T-cell (primary cell): ENCODE data around the gene TMEM18. TPM values are rescaled to one million over a fixed set of nuclear protein-coding genes. Genes with fewer than 3 reads are reported as not detected.
"Not testable (repeated sequence)": the region's sequence is repeated elsewhere in the genome, so short reads cannot be mapped to it uniquely, and the experiment has no call there.

Experiments
- ATAC-seq, 4 experiments: fragments of 200-7000 bp in 3 of 4; fragments of 150-1000 bp in 1 of 4; cut with Tn5 transposase; replicated peaks in 1 of 4; 1 replicate in 3 of 4; 2 replicates in 1 of 4; pipeline ENCODE4 v1.10.0; 2021; ENCODE audit warnings: moderate library complexity in 3 of 4, mild to moderate bottlenecking in 2 of 4, moderate number of reproducible peaks in 1 of 4
- CTCF ChIA-PET, 2 donors: fragments of 300-600 bp; sonication (Branson Sonifier 250); formaldehyde crosslinking; loops; one replicate each; lab custom pipeline; 2022; ENCODE audit warnings: antibody characterized with exemption in 2 of 2; lab: Charles Lee
- POLR2A ChIA-PET, 2 donors: fragments of 300-600 bp; sonication (Branson Sonifier 250); formaldehyde crosslinking; loops; one replicate each; lab custom pipeline; 2022; ENCODE audit warnings: antibody characterized with exemption in 2 of 2; lab: Charles Lee
- DNase-seq, 35 experiments: peaks; one replicate each; pipeline versions ENCODE4 v3.0.0 to v3.0.0-alpha.2; 2013 to 2023
- H3K27ac ChIP-seq: one replicate; pipeline ENCODE4 v1.5.1; 2013; ENCODE audit warnings: low read length
- H3K27me3 ChIP-seq, 2 experiments: replicated peaks in 1 of 2; 1 replicate in 1 of 2; 2 replicates in 1 of 2; pipeline versions ENCODE4 v1.6.1 to v1.7.0; 2013; ENCODE audit warnings: low read length in 1 of 2, mixed read lengths in 1 of 2; ENCODE audit not compliant: control insufficient read depth in 2 of 2, insufficient read depth in 2 of 2; ENCODE audit errors: extremely low read depth in 1 of 2
- H3K36me3 ChIP-seq, 2 donors: 1 replicate in 1 of 2; 2 replicates in 1 of 2; pipeline versions ENCODE4 v1.6.1 to v1.7.0; 2013; ENCODE audit warnings: low read length in 1 of 2; ENCODE audit not compliant: control insufficient read depth in 2 of 2, insufficient read depth in 1 of 2; ENCODE audit errors: extremely low read depth in 1 of 2
- H3K4me1 ChIP-seq, 2 experiments: 1 replicate in 1 of 2; 2 replicates in 1 of 2; pipeline versions ENCODE4 v1.6.1 to v1.7.0; 2013; ENCODE audit warnings: low read length in 2 of 2, mixed read lengths in 1 of 2; ENCODE audit not compliant: insufficient read depth in 2 of 2, control insufficient read depth in 1 of 2; ENCODE audit errors: extremely low read depth in 1 of 2
- H3K4me3 ChIP-seq, 2 donors: 1 replicate in 1 of 2; 2 replicates in 1 of 2; pipeline versions ENCODE4 v1.5.1 to v1.7.0; 2013; ENCODE audit warnings: mild to moderate bottlenecking in 2 of 2, low read length in 1 of 2, moderate library complexity in 1 of 2; ENCODE audit not compliant: control insufficient read depth in 1 of 2; ENCODE audit errors: extremely low read depth in 1 of 2
- H3K9me3 ChIP-seq: 2 replicates; pipeline ENCODE4 v1.7.0; 2013
- H3K27ac Mint-ChIP-seq, 2 donors: one replicate each; pipeline ENCODE4 v1.8.0; 2020 to 2021; ENCODE audit warnings: mild to moderate bottlenecking in 2 of 2, mixed read lengths in 2 of 2
- H3K27me3 Mint-ChIP-seq, 2 donors: one replicate each; pipeline ENCODE4 v1.8.0; 2021 to 2022; ENCODE audit warnings: mixed read lengths in 2 of 2
- H3K36me3 Mint-ChIP-seq: one replicate; pipeline ENCODE4 v1.8.0; 2021; ENCODE audit warnings: mixed read lengths
- H3K4me1 Mint-ChIP-seq, 3 donors: one replicate each; pipeline ENCODE4 v1.8.0; 2020 to 2022; ENCODE audit warnings: mixed read lengths in 3 of 3, mild to moderate bottlenecking in 1 of 3
- H3K4me3 Mint-ChIP-seq, 3 donors: one replicate each; pipeline ENCODE4 v1.8.0; 2020 to 2022; ENCODE audit warnings: mild to moderate bottlenecking in 3 of 3, mixed read lengths in 3 of 3, moderate library complexity in 3 of 3
- H3K9me3 Mint-ChIP-seq, 3 donors: one replicate each; pipeline ENCODE4 v1.8.0; 2020 to 2022; ENCODE audit warnings: mixed read lengths in 3 of 3
- WGBS: methylation state at CpG from one replicate; pipeline ENCODE4 v1.1.5; 2013; ENCODE audit warnings: missing lambda C conversion rate; ENCODE audit not compliant: insufficient coverage; 5-methylcytosine and 5-hydroxymethylcytosine counted together
- total RNA-seq, 35 experiments: library from RNA in 6 of 35; stranded (reverse) in 6 of 35; fragments of 120-200 nt in 1 of 35; gene quantifications; one replicate each; pipeline versions ENCODE4 v1.2.1 to v1.2.4 and lab custom pipeline; 2013 to 2026

The TMEM18 gene
- total RNA-seq, 5 donors from 2014 or later (not counting 1 experiment from before 2014, with no cell fraction given) = 22.8 to 29.8 (median 28.8) TPM

- no peak overlapping the region for H3K27ac Mint-ChIP-seq
- H3K36me3 Mint-ChIP-seq = no peaks in the 10 kb centered on the region
- H3K27me3 Mint-ChIP-seq = peaks cover 12 to 29% of the 10 kb centered on the region in 2 donors
- H3K4me3 Mint-ChIP-seq = no peak overlapping the region
- DNase-seq (no peak), ATAC-seq (no peak)
- Histone ChIP-seq H3K4me3 (no peak overlapping the region), H3K27ac (no peak overlapping the region), H3K27me3 (peaks cover 0 to 13% of the 10 kb centered on the region in 2 experiments), H3K36me3 (no peaks in the 10 kb centered on the region), H3K9me3 (no peaks in the 10 kb centered on the region), H3K4me1 (peaks cover 0 to 6% of the 10 kb centered on the region in 2 experiments)
- ChIA-PET POLR2A (no interaction called here), CTCF (no interaction called here)
- no peaks in the 10 kb centered on the region for H3K9me3 Mint-ChIP-seq
- H3K4me1 Mint-ChIP-seq = peaks cover 0 to 11% (median 6%) of the 10 kb centered on the region in 3 donors
- 77% methylated on average over 18 of the region's 23 CpGs for WGBS
These were observed 32.0 kb upstream of the TMEM18 start for GRCh38 chr2:709138-709765.

- no peak for ATAC-seq
- H3K4me1 ChIP-seq = peaks cover 0 to 6% of the 10 kb centered on the region in 2 experiments
- Mint-ChIP-seq H3K9me3 (no peaks in the 10 kb centered on the region), H3K36me3 (no peaks in the 10 kb centered on the region), H3K4me3 (no peak overlapping the region), H3K27me3 (peaks cover 12 to 26% of the 10 kb centered on the region in 2 donors), H3K4me1 (peaks cover 0 to 10% (median 6%) of the 10 kb centered on the region in 3 donors), H3K27ac (no peak overlapping the region)
- CTCF ChIA-PET = no interaction called here
- no peaks in the 10 kb centered on the region for H3K9me3 ChIP-seq
- DNase-seq = no peak
- H3K27me3 ChIP-seq = peaks cover 0 to 8% of the 10 kb centered on the region in 2 experiments
- H3K4me3 ChIP-seq = no peak overlapping the region
- H3K36me3 ChIP-seq = no peaks in the 10 kb centered on the region
- POLR2A ChIA-PET = no interaction called here
- H3K27ac ChIP-seq = no peak overlapping the region
- WGBS = 85% methylated on average over 18 of the region's 18 CpGs
These were observed 31.5 kb upstream of the TMEM18 start for GRCh38 chr2:708667-709066.

- Histone ChIP-seq H3K4me3 (no peak overlapping the region), H3K4me1 (peaks cover 0 to 6% of the 10 kb centered on the region in 2 experiments), H3K36me3 (no peaks in the 10 kb centered on the region), H3K27ac (no peak overlapping the region), H3K9me3 (no peaks in the 10 kb centered on the region), H3K27me3 (peaks cover 0 to 8% of the 10 kb centered on the region in 2 experiments)
- H3K27ac Mint-ChIP-seq = no peak overlapping the region
- 29% methylated on average over 2 of the region's 7 CpGs for WGBS
- no peak overlapping the region for H3K4me3 Mint-ChIP-seq
- ChIA-PET POLR2A (no interaction called here), CTCF (no interaction called here)
- DNase-seq = no peak
- no peaks in the 10 kb centered on the region for H3K9me3 Mint-ChIP-seq
- no peaks in the 10 kb centered on the region for H3K36me3 Mint-ChIP-seq
- peaks cover 7 to 8% of the 10 kb centered on the region in 2 donors for H3K27me3 Mint-ChIP-seq
- no peak for ATAC-seq
- H3K4me1 Mint-ChIP-seq = peaks cover 0 to 10% (median 6%) of the 10 kb centered on the region in 3 donors
These were observed 28.8 kb upstream of the TMEM18 start for GRCh38 chr2:705971-706511.

GRCh38 chr2:702765-703164 is 25.6 kb upstream of the TMEM18 start:
- no CpG with 5 or more reads among the region's 8 CpGs for WGBS
- DNase-seq, H3K27ac Mint-ChIP-seq, H3K27ac ChIP-seq, H3K4me3 Mint-ChIP-seq, CTCF ChIA-PET, H3K9me3 Mint-ChIP-seq, H3K4me1 ChIP-seq, H3K9me3 ChIP-seq, H3K36me3 Mint-ChIP-seq, H3K27me3 ChIP-seq, ATAC-seq, H3K4me3 ChIP-seq, H3K4me1 Mint-ChIP-seq, POLR2A ChIA-PET, H3K36me3 ChIP-seq: not testable (repeated sequence)
- peaks cover 12 to 15% of the 10 kb centered on the region in 2 donors for H3K27me3 Mint-ChIP-seq

- peaks cover 2% of the 10 kb centered on the region for H3K36me3 Mint-ChIP-seq
- H3K27me3 ChIP-seq = peaks cover 0 to 11% of the 10 kb centered on the region in 2 experiments
- H3K27ac ChIP-seq = no peak overlapping the region
- ATAC-seq (no peak), DNase-seq (no peak)
- no peaks in the 10 kb centered on the region for H3K9me3 ChIP-seq
- no peaks in the 10 kb centered on the region for H3K36me3 ChIP-seq
- H3K4me1 ChIP-seq = no peaks in the 10 kb centered on the region
- peaks cover 16 to 21% of the 10 kb centered on the region in 2 donors for H3K27me3 Mint-ChIP-seq
- H3K27ac Mint-ChIP-seq = no peak overlapping the region
- no peak overlapping the region for H3K4me3 Mint-ChIP-seq
- H3K4me3 ChIP-seq = no peak overlapping the region
- ChIA-PET CTCF (no interaction called here), POLR2A (no interaction called here)
- no peaks in the 10 kb centered on the region for H3K4me1 Mint-ChIP-seq
- WGBS = 87% methylated on average over 8 of the region's 11 CpGs
- H3K9me3 Mint-ChIP-seq = peaks cover 0 to 10% (median 1%) of the 10 kb centered on the region in 3 donors
These were observed 19.9 kb upstream of the TMEM18 start for GRCh38 chr2:696999-697627.

GRCh38 chr2:696463-696862 is 19.3 kb upstream of the TMEM18 start:
- Mint-ChIP-seq H3K4me3 (no peak overlapping the region), H3K4me1 (no peaks in the 10 kb centered on the region), H3K36me3 (peaks cover 2% of the 10 kb centered on the region), H3K27me3 (peaks cover 13 to 20% of the 10 kb centered on the region in 2 donors), H3K9me3 (peaks cover 0 to 10% (median 1%) of the 10 kb centered on the region in 3 donors), H3K27ac (no peak overlapping the region)
- Histone ChIP-seq H3K36me3 (no peaks in the 10 kb centered on the region), H3K9me3 (no peaks in the 10 kb centered on the region), H3K27ac (no peak overlapping the region), H3K4me3 (no peak overlapping the region), H3K27me3 (peaks cover 0 to 16% of the 10 kb centered on the region in 2 experiments), H3K4me1 (no peaks in the 10 kb centered on the region)
- no peak for ATAC-seq
- peak in 1 of 35 experiments; percentile 18 for DNase-seq
- POLR2A ChIA-PET = no interaction called here
- 57% methylated on average over 5 of the region's 5 CpGs for WGBS
- CTCF ChIA-PET = no interaction called here
